Fibroblast of the conjunctiva (primary cell): ENCODE data around the gene PRKAG2.
A peak's percentile ranks its signal among the peaks of the same experiment; 100 is the strongest.
"Not testable (repeated sequence)": the region's sequence is repeated elsewhere in the genome, so short reads cannot be mapped to it uniquely, and the experiment has no call there.

Source experiments
- DNase-seq: peaks from one replicate; pipeline ENCODE4 v3.0.0-alpha.2; 2010; ENCODE audit warnings: low read depth

Gene PRKAG2

GRCh38 chr7:151541709-151542499 is 335.0 kb downstream of the PRKAG2 start:
- DNase-seq: no peak

- DNase-seq: no peak
These were observed 336.8 kb downstream of the PRKAG2 start for GRCh38 chr7:151540146-151540545.

DNA sequence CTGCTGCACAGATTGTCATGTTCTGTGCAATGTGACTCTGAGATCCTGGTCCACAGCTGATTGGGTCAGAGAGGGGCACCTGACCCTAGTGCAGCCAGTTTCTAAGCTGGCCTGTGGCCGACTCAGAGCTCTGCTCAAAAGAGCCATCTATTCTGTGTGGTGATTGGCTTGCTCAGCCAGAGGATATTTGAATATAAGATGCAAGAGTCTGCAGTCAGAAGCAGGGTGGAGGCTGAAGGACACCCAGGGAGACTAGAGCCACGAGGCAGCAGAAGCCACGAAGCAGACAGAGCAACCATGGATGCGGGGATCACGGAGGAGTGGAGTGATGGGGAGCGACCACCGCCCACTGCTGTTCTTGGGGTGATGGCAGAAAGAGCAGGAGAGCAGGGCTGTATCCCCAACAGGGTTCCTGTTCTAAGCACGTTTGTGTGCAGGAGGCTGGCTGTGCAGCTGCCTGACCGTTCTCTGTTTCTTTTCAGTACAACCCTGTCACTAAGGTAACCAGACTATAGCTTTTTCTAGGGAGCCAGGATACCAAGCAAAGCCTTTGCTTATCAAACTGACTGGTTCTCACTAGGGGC is 337.7 kb downstream of the PRKAG2 start:
- no peak for DNase-seq

DNA sequence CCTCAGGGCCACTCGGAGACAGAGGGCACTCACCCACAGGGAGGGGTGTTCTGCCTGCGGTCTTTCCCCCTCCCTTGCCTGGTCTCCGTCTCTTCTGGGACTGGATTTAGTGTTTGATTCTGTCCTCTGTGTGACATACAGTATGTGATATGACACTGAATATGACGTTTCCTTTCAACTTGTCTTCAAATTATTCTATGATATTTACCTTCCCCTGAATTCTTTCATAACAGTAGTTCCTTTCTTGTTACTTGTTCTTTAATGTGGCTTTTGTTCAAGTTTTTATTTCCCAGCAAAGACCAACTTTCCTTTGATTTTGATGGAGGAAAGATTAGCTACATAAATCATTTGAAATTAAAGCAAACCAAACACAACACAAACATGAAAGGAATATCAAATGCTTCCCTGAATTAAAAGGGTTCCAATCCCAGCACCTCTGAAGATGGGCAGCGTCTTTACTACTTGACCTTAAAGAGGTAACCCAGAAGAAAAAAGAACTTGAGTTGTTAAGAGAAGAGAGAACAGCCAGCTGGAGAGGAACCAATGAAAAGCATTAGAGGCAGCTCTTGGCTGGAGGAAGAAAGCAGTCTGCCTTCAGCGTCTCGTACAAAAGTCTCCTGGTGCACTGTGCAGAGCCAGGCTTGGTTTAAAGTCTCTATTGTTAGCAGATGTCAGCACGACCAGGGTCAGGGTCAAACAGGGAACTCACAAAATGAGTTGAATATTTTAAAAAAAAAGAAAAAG is 338.9 kb downstream of the PRKAG2 start:
- peak; percentile 52 for DNase-seq

GRCh38 chr7:151536178-151536577 is 340.7 kb downstream of the PRKAG2 start:
- DNase-seq: not testable (repeated sequence)

DNA sequence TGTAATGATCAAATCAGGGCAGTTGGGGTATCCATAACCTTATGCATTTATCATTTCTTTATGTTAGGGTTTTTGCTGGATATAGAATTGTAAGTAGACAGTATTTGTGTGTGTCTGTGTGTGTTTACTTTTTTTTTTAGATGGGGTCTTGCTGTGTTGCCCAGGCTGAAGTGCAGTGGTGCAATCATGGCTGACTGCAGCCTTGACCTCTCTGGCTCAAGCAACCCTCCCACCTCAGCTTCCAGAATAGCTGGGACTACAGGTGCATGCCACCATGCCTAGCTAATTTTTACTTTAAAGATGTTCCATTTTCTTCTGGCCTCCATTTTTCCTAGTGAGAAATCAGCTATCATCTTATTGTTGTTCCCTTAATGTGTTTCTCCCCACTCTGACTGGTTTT is 347.1 kb downstream of the PRKAG2 start:
- DNase-seq: no peak

GRCh38 chr7:151524845-151525244 is 352.1 kb downstream of the PRKAG2 start:
- no peak for DNase-seq

DNA sequence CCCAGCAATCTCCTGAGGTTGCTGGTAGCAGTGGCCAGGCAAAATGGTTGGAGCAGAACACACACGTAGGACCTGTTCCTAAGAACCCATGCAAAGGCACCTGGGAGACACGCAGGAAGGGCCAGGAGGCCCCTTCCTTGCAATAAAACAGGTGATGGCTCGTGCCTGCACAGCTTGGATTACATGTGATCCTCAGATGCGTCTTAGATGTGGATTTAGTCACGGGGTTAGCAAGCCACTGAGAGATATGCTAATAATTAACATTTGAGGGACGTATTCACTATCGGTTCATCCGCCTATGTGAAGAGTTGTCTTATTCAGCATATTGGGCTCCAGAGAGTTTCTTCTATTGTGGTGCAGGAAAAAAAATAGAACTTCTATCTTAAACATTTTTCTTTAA is 352.6 kb downstream of the PRKAG2 start:
- DNase-seq: no peak

DNA sequence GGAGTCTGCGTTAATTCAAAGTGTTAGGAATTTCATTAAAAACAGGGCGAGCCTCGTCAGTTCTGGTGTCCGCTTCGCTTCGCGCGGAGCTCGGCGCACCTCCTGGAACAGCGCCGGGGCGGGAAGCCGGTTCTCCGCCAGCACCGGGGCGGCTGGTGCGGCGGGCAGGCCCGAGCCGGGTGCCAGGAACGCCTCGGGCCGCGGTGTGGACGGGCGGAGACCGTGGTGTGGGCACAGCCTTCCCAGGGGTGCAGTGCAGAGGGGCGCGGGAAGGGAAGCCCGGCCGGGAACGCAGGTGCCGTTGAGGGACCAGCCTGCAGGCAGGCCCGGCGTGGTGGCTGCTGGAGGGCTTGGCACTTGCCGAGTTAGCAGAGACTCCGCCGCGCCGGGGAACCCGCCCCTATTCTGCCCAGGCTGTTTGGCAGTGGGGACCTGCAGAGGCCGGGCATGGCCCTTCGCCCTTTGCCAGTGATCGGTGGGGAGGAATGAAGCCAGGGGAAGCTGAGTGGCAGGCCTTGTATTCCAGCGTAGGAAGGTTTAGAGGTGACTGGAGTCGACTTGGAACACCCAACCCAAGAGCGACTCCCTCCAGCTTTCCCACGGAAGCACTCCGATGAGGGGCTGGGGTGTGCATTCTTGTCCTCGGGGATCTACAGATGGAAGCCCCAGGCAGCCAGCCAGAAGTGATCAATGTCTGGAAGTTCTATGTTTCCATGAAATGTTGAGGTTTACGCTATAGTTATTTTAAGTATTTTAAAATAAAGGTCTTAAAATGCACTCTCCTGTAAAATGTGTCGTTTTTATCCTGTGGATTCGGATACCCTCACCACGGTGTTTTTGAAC is 356.3 kb downstream of the PRKAG2 start:
- DNase-seq: no peak

GRCh38 chr7:151519765-151520418 is 357.0 kb downstream of the PRKAG2 start, which contains the start of gene RHEB:
Gene RHEB (minus strand): TSS chr7:151519895. CDS start chr7:151519511, 384 bp downstream.
- DNase-seq: peak; percentile 99

DNA sequence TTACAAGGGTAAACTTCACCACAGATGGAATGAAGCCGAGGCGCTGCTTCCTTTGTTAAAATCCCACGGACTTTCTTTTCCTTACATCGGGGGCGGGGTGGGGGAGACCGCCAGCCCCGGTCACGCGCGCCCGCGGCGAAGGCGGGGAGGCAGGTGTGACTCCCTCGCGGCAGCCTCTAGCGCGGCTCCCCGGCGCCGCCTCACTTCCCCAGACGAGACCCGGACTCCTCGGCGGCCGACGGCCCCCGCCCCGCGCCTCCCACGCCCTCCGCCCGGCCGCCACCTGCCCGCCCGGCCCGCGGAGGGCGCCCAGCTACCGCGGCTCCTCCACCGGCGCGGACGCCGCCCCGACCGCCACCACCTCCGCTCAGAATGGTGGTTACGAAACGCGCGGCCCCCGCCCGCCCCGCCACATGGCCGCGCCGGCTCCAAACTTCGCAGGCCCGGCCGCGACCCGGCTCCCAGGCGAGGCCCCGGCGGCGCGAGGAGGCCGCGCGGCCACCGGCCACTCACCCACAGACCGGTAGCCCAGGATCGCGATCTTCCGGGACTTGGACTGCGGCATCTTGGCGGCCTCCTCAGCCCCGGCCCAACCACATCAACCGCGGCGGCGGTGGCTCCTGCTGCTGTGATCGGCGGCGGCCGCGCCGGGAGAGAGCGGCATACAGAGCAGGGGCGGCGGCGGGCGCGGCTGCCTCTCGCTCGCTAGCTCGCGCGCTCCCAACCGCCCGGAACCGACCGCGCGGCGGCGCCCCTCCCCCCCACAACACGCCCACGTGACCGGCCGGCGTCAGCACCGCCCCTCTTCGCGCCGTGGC is 357.8 kb downstream of the PRKAG2 start:
- not testable (repeated sequence) for DNase-seq

GRCh38 chr7:151518105-151518946 is 358.6 kb downstream of the PRKAG2 start:
- DNase-seq: no peak

GRCh38 chr7:151517601-151518104 is 359.3 kb downstream of the PRKAG2 start:
- DNase-seq: no peak

DNA sequence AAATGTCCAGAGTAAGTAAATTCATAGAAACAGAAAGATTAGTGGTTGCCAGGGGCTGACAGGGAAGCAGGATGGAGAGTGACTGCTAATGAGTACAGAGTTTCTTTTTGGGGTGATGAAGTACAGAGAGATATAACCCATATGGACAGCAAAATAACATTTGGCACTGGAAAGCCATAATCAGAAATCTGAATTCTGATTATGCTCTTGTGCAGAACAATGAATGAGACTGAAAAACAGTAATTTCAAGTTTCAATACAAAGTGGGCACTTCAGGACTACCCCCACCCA is 361.7 kb downstream of the PRKAG2 start:
- DNase-seq: no peak

- no peak for DNase-seq
These were observed 362.2 kb downstream of the PRKAG2 start for GRCh38 chr7:151514461-151515275.

GRCh38 chr7:151513133-151513532 is 363.8 kb downstream of the PRKAG2 start:
- DNase-seq: no peak

GRCh38 chr7:151512353-151512752 is 364.6 kb downstream of the PRKAG2 start:
- DNase-seq: no peak

DNA sequence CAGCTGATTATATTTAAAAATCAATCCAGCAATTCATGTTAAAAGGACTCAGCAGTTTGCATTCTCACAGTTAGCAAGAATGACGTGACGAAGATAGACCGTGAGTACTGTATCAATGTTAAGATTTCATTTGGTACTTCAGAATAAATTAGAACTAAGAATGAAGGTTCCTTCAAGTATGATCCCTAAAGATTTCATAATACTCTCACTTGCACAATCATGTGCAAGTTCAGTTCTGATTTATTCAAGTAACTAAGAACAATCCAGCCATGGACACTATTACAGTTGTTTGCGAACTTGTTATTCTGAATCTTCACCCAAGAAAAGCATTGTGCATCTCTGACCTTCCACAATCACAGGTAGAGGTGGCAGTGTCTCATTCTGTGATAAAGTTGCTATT is 365.0 kb downstream of the PRKAG2 start:
- DNase-seq: no peak

DNA sequence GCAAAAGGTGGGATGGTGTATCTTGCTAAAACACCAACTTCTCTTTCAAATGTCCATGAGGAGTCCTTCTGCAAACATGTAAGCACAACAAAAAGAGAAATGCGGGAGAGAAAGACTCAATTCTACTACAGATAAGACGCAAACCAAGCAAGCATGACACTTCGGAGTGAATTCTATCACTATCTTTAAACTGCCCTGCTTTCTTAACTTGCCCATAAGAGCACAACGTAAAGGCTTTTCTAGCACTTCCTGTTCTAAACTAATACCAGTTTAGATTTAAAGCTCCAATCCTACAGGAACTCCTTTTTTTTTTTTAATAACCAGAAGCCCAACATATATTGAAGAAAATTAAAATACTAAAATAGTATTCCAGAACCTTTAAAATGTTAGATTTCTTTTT is 365.6 kb downstream of the PRKAG2 start:
- DNase-seq: no peak
